Body of pancreas (tissue), 4 donors: ENCODE results near the gene CD164. TPM values are rescaled to one million over a fixed set of nuclear protein-coding genes. Genes with fewer than 3 reads are reported as not detected.

ENCODE experiments used
- ATAC-seq: fragments of 150-250 bp; one replicate; pipeline ENCODE4 v1.9.1; 2016
- DNase-seq, 4 donors: peaks; one replicate each; pipeline ENCODE4 v3.0.0-alpha.2; 2019
- H3K27ac ChIP-seq, 4 donors: fragments of 200-600 bp; sonication (generic); 1 replicate in 3 of 4; 2 replicates in 1 of 4; pipeline versions ENCODE4 v1.5.1 to v1.6.1; 2016 to 2019; ENCODE audit warnings: mild to moderate bottlenecking in 1 of 4, mixed read lengths in 1 of 4, moderate library complexity in 1 of 4
- H3K27me3 ChIP-seq, 2 donors: fragments of 200-600 bp; sonication (generic); one replicate each; pipeline ENCODE4 v1.6.0; 2016; ENCODE audit warnings: mild to moderate bottlenecking in 1 of 2
- H3K36me3 ChIP-seq, 2 donors: fragments of 200-600 bp; sonication (generic); replicated peaks in 1 of 2; 2 replicates each; pipeline ENCODE4 v1.5.1; 2016; ENCODE audit warnings: low read depth in 2 of 2; ENCODE audit not compliant: insufficient read depth in 1 of 2
- H3K4me1 ChIP-seq: fragments of 200-600 bp; sonication (generic); one replicate; pipeline ENCODE4 v1.6.0; 2016
- H3K4me3 ChIP-seq, 2 donors: fragments of 200-600 bp; sonication (generic); 1 replicate in 1 of 2; 2 replicates in 1 of 2; pipeline ENCODE4 v1.5.1; 2016 to 2019
- H3K9me3 ChIP-seq, 3 donors: fragments of 200-600 bp; sonication (generic); 1 replicate in 2 of 3; 2 replicates in 1 of 3; pipeline ENCODE4 v1.5.1; 2016
- POLR2A ChIP-seq, 3 donors: fragments of 450-650 bp; IDR thresholded peaks; one replicate each; pipeline ENCODE4 v1.6.1; 2016; ENCODE audit warnings: antibody characterized with exemption in 3 of 3, mild to moderate bottlenecking in 2 of 3
- WGBS, 2 donors: methylation state at CpG; one replicate each; pipeline ENCODE4 v1.1.5; 2017; 5-methylcytosine and 5-hydroxymethylcytosine counted together
- intact Hi-C: fragments of 100-400 bp; cut with DNase I; formaldehyde crosslinking; loops from one replicate; pipeline ENCODE4 v1.15.1; 2023
- total RNA-seq, 2 donors: library from RNA; depleted of rRNA; stranded (reverse); fragments of >200 nt; gene quantifications; one replicate each; pipeline ENCODE4 v1.1.0, GENCODE V29; 2016
- TF ChIP-seq, protein P1 (sequence below), 7 experiments: fragments of 450-650 bp in 4 of 7; fragments of 200-600 bp in 3 of 7; sonication (generic) in 3 of 7; IDR thresholded peaks; one replicate each; pipeline ENCODE4 v1.5.1; 2016 to 2019; ENCODE audit warnings: antibody characterized with exemption in 7 of 7

CD164 gene
- total RNA-seq, 2 donors from 2014 or later: 97.9 to 183 TPM

DNA sequence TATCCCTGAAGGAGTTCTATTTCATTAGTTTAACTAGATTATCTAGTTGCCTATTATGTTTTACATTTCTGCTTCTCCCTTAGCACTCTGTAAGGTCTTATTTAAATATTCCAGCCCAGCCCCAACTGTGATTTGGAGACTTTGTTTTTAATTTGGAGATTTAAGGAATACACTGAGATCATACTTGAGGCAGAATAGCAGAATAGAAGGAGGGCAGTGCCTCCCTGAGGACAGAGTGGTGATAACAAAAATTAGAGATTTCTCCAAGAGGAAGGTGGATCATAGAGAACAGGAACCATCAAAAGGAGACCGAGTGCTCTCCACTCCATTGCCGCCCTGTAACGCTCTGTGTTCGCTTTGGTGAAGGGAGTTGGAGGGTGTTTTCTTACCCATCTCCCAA lies 14.8 kb upstream of the CD164 start:
- Histone ChIP-seq H3K27me3 (no peaks in the 10 kb centered on the region), H3K27ac (no peak overlapping the region), H3K36me3 (no peaks in the 10 kb centered on the region), H3K4me1 (no peaks in the 10 kb centered on the region), H3K4me3 (no peak overlapping the region), H3K9me3 (no peaks in the 10 kb centered on the region)
- 65 to 82% methylated on average over 4 of the region's 4 CpGs for WGBS, 2 donors
- TF ChIP-seq, protein P1, sequence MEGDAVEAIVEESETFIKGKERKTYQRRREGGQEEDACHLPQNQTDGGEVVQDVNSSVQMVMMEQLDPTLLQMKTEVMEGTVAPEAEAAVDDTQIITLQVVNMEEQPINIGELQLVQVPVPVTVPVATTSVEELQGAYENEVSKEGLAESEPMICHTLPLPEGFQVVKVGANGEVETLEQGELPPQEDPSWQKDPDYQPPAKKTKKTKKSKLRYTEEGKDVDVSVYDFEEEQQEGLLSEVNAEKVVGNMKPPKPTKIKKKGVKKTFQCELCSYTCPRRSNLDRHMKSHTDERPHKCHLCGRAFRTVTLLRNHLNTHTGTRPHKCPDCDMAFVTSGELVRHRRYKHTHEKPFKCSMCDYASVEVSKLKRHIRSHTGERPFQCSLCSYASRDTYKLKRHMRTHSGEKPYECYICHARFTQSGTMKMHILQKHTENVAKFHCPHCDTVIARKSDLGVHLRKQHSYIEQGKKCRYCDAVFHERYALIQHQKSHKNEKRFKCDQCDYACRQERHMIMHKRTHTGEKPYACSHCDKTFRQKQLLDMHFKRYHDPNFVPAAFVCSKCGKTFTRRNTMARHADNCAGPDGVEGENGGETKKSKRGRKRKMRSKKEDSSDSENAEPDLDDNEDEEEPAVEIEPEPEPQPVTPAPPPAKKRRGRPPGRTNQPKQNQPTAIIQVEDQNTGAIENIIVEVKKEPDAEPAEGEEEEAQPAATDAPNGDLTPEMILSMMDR (IDR thresholded peaks at IDR 0.05): peak in 5 of 7 experiments; percentile 8 to 52 (median 45)
- no peak for TF ChIP-seq POLR2A (IDR thresholded peaks at IDR 0.05)
- no peak for DNase-seq
- intact Hi-C loops: no loop called here
- ATAC-seq: peak; percentile 48

DNA sequence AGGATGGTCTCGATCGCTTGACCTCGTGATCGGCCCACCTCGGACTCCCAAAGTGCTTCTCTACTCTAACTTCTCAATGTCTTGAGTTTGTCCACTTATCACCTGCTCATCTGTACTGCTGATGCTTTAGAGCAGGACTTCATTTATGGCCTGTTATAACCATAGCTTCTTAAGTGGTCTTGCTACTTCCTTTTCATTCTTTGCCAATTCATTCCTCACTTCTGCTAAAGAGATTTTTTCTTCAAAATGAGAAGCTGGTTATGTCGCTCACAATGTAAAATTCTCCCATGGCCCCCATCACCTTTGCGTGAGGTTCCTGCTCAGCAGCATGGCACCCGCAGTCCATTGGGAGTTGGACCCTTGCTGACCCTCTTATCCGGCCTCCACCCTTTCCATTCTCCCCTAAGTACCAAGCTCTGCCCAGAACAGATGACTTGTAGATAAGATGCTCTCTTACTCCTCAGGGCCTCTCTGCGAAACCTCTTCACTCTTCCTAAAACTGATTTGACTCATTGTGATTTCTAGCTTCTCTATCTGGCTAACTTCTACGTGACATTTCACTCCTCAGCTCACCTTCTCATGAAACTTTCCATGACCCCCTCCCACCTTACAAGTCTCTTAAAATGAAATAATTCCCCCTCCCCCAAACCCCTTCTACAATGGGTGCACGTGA lies 13.9 kb upstream of the CD164 start:
- ATAC-seq (no peak), DNase-seq (no peak)
- no peak overlapping the region for H3K27ac ChIP-seq
- no peaks in the 10 kb centered on the region for H3K9me3 ChIP-seq
- intact Hi-C loops: no loop called here
- WGBS, 2 donors: 82 to 92% methylated on average over 12 of the region's 12 CpGs
- H3K36me3 ChIP-seq: no peaks in the 10 kb centered on the region
- H3K4me1 ChIP-seq: peaks cover 8% of the 10 kb centered on the region
- no peak overlapping the region for H3K4me3 ChIP-seq
- TF ChIP-seq POLR2A (IDR thresholded peaks at IDR 0.05): no peak
- TF ChIP-seq, protein P1 (IDR thresholded peaks at IDR 0.05): no peak
- no peaks in the 10 kb centered on the region for H3K27me3 ChIP-seq

GRCh38 chr6:109393886-109394281 lies 11.6 kb upstream of the CD164 start:
- intact Hi-C loops: no loop called here
- H3K4me1 ChIP-seq: peaks cover 15% of the 10 kb centered on the region
- no peak for DNase-seq

DNA sequence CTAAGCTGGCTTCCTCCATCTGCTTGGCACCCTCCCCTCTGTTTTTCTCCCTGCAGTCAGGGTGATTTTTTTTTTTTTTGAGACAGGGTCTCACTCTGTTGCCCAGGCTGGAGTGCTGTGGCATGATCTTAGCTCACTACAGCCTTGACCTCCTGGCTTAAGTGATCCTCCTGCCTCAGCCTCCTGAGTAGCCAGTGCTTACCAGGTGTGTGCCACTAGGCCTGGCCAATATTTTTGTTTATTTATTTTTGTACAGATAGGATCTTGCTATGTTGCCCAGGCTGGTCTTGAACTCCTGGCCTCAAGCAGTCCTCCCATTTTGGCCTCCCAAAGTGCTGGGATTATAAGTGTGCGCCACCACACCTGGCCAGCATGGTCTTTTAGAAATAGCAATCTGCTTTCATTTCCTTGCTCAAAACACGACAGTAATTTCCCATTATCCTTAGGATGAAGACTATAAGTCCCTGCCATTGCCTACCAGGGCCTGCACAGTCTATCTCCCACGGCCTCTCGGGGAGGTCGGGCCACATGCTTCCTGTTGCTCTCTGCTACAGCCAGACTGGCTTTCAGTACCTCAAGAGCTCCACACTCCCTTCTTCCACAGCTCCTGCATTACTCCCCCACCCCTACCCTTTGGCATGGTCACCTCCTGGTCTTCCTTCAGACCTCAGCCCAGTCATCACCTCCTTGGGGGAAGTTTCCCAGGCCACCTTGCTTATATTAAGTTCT lies 11.1 kb upstream of the CD164 start:
- Histone ChIP-seq H3K36me3 (no peaks in the 10 kb centered on the region), H3K9me3 (no peaks in the 10 kb centered on the region), H3K4me3 (no peak overlapping the region), H3K27me3 (no peaks in the 10 kb centered on the region), H3K27ac (no peak overlapping the region), H3K4me1 (peaks cover 15% of the 10 kb centered on the region)
- WGBS, 2 donors: 81 to 98% methylated on average over 5 of the region's 5 CpGs
- ATAC-seq: no peak
- intact Hi-C loops: no loop called here
- TF ChIP-seq, protein P1 (IDR thresholded peaks at IDR 0.05): no peak
- no peak for TF ChIP-seq POLR2A (IDR thresholded peaks at IDR 0.05)
- DNase-seq: no peak

More at GRCh38 chr6:109393886-109394281, 11.6 kb upstream of the CD164 start:
- Histone ChIP-seq H3K9me3 (no peaks in the 10 kb centered on the region), H3K27ac (no peak overlapping the region), H3K4me3 (no peak overlapping the region), H3K36me3 (no peaks in the 10 kb centered on the region), H3K27me3 (no peaks in the 10 kb centered on the region)
- no peak for ATAC-seq
- 56 to 77% methylated on average over 2 of the region's 2 CpGs for WGBS, 2 donors
- TF ChIP-seq, protein P1 (IDR thresholded peaks at IDR 0.05): no peak
- no peak for TF ChIP-seq POLR2A (IDR thresholded peaks at IDR 0.05)
